Mucosa of rectum (tissue), 2 donors: Measurements from ENCODE around the gene STAG3.
A peak's percentile ranks its signal among the peaks of the same experiment; 100 is the strongest.
"Not testable (repeated sequence)": the region's sequence is repeated elsewhere in the genome, so short reads cannot be mapped to it uniquely, and the experiment has no call there.

Source experiments
- H3K27ac ChIP-seq, 2 donors: one replicate each; pipeline ENCODE4 v1.7.0; 2013; ENCODE audit warnings: inconsistent platforms in 2 of 2, low read depth in 2 of 2, low read length in 2 of 2
- H3K27me3 ChIP-seq, 2 donors: one replicate each; pipeline ENCODE4 v1.7.0; 2013; ENCODE audit warnings: low read length in 2 of 2; ENCODE audit not compliant: control insufficient read depth in 2 of 2, insufficient read depth in 2 of 2
- H3K36me3 ChIP-seq, 2 donors: one replicate each; pipeline ENCODE4 v1.7.0; 2013; ENCODE audit warnings: low read length in 2 of 2; ENCODE audit not compliant: control insufficient read depth in 2 of 2, insufficient read depth in 2 of 2
- H3K4me1 ChIP-seq, 2 donors: one replicate each; pipeline ENCODE4 v1.7.0; 2013; ENCODE audit warnings: low read length in 2 of 2, mild to moderate bottlenecking in 1 of 2; ENCODE audit not compliant: control insufficient read depth in 2 of 2, insufficient read depth in 2 of 2
- H3K4me3 ChIP-seq, 2 donors: one replicate each; pipeline ENCODE4 v1.7.0; 2013; ENCODE audit warnings: low read length in 2 of 2
- H3K9ac ChIP-seq, 2 donors: one replicate each; pipeline ENCODE4 v1.7.0; 2013; ENCODE audit warnings: low read length in 2 of 2, low read depth in 1 of 2, mild to moderate bottlenecking in 1 of 2
- H3K9me3 ChIP-seq, 2 donors: one replicate each; pipeline ENCODE4 v1.7.0; 2013; ENCODE audit warnings: low read length in 2 of 2; ENCODE audit not compliant: control insufficient read depth in 2 of 2
- donor health status: healthy.
- donor health status: Normal muscosa, but diverticular disease.

STAG3 gene

DNA sequence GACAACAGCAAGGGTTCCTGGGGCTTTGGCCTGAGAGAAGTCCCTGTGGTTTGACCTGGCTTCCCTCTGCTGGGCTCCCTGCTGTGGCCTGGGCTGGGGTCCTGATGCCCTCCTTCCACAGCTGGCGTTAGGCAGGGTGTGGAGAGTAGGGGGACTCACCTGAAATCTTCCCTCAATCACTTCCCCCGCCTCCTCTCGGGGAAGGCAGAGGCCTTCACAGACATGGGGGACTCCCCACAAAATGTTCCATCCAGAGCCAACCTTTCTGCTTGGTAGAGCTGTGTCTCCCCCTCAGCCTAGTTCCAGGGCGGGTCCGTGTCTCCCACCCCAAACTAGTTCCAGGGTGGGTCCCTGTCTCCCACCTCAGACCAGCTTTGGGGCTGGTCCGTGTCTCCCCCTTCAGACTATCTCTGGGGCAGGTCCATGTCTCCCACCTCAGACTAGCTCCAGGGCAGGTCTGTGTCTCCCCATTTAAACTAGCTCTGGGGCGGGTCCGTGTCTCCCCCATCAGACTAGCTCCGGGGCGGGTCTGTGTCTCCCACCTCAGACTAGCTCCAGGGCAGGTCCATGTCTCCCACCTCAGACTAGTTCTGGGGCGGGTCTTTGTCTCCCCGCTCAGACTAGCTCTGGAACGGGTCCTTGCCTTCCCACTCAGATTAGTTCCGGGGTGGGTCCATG, 44.2 kb downstream of the STAG3 start:
- no peaks in the 10 kb centered on the region for H3K9me3 ChIP-seq
- H3K27ac ChIP-seq: peak overlapping the region; percentile 64 to 83
- peak overlapping the region; percentile 29 to 47 for H3K9ac ChIP-seq
- H3K36me3 ChIP-seq: no peaks in the 10 kb centered on the region
- peaks cover 0 to 2% of the 10 kb centered on the region in 2 donors for H3K4me1 ChIP-seq
- peak overlapping the region in 1 of 2 donors; percentile 56 for H3K4me3 ChIP-seq
- H3K27me3 ChIP-seq: no peaks in the 10 kb centered on the region

DNA sequence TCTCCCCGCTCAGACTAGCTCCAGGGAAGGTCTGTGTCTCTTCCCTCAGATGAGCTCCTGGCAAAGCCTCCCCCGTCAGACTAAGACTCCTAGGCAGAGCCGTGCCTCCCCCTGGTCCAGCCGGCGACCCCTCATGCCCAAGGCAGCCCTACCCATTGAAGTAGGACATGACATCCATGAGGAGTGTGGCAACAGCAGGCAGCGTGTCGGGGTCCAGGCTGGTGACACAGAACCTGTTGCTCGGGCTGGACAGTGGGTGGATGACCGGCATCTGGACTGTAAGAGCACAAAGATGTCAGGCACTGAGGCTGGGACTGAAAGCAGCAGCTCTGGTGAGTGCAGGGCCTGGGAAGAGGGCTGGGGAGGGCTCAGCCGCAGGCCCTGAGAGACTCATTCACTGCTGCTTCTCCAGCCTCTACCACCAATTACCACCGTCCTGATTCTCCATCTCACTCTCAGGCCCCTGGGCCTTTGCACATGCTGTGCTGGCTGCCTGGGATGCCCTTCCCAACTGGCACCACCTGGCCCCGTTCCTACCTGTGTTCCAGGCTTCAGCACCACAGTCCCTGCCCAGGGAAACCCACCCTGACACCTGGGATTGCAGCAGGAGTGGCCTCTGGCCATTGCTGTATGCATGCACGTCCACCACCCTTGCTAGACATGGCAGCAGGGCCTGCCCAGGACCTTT, 44.9 kb downstream of the STAG3 start:
- no peak overlapping the region for H3K9ac ChIP-seq
- no peaks in the 10 kb centered on the region for H3K27me3 ChIP-seq
- H3K27ac ChIP-seq: no peak overlapping the region
- peaks cover 0 to under 1% of the 10 kb centered on the region in 2 donors for H3K4me1 ChIP-seq
- H3K36me3 ChIP-seq: no peaks in the 10 kb centered on the region
- no peak overlapping the region for H3K4me3 ChIP-seq
- H3K9me3 ChIP-seq: no peaks in the 10 kb centered on the region

GRCh38 chr7:100223376-100223927, 45.7 kb downstream of the STAG3 start:
- not testable (repeated sequence) for H3K9me3 ChIP-seq, H3K4me3 ChIP-seq, H3K36me3 ChIP-seq, H3K27ac ChIP-seq, H3K9ac ChIP-seq, H3K27me3 ChIP-seq, H3K4me1 ChIP-seq

DNA sequence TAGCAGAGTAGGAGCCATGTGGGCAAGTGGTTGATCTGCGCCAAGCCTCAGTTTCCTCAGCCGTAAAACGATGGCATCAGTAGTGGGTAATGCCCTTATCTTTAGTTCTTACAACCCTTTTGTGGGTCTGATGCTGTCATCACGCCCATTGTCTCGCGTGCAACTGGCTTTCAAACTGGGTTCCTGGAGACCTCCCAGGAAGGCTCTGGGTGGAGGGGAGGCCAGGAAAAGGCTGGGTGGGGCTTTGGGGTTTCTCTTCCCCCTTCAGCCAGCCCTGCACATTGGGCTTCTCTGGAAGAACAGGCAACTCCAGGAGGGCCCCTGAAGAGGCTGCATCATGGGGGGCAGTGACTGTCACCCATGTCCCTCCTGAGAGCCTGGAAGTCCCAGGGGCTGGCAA, 47.2 kb downstream of the STAG3 start:
- H3K27ac ChIP-seq, H3K9me3 ChIP-seq, H3K27me3 ChIP-seq, H3K4me1 ChIP-seq, H3K36me3 ChIP-seq, H3K4me3 ChIP-seq, H3K9ac ChIP-seq: not testable (repeated sequence)

GRCh38 chr7:100234660-100235317, 57.1 kb downstream of the STAG3 start:
- H3K36me3 ChIP-seq, H3K9ac ChIP-seq, H3K4me1 ChIP-seq, H3K27ac ChIP-seq, H3K4me3 ChIP-seq, H3K27me3 ChIP-seq, H3K9me3 ChIP-seq: not testable (repeated sequence)

DNA sequence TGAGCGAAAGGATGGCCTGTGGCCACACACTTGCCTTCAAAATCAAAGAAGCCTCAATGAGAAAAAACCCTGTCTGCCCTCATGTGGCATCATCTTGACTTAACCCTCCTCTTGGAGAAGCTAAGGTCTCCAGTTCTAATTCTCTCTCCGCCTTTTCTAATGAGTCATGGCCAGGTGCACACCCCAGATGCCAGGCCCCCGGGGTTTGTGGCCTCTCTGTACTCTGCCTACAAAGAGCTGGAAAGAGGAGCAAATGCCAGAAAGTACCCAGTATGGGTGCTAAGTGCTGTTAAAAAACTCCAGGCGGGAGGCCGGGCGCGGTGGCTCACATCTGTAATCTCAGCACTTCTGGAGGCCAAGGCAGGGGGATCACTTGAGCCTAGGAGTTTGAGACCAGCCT, 62.3 kb downstream of the STAG3 start:
- H3K9me3 ChIP-seq, H3K27ac ChIP-seq, H3K4me1 ChIP-seq, H3K9ac ChIP-seq, H3K27me3 ChIP-seq, H3K36me3 ChIP-seq, H3K4me3 ChIP-seq: not testable (repeated sequence)

GRCh38 chr7:100243385-100243784, 65.7 kb downstream of the STAG3 start:
- not testable (repeated sequence) for H3K36me3 ChIP-seq, H3K4me3 ChIP-seq, H3K4me1 ChIP-seq, H3K27me3 ChIP-seq, H3K9me3 ChIP-seq, H3K27ac ChIP-seq, H3K9ac ChIP-seq

- H3K4me1 ChIP-seq, H3K9ac ChIP-seq, H3K27ac ChIP-seq, H3K36me3 ChIP-seq, H3K4me3 ChIP-seq, H3K9me3 ChIP-seq, H3K27me3 ChIP-seq: not testable (repeated sequence)
Measured at GRCh38 chr7:100244988-100245605, 67.4 kb downstream of the STAG3 start.

DNA sequence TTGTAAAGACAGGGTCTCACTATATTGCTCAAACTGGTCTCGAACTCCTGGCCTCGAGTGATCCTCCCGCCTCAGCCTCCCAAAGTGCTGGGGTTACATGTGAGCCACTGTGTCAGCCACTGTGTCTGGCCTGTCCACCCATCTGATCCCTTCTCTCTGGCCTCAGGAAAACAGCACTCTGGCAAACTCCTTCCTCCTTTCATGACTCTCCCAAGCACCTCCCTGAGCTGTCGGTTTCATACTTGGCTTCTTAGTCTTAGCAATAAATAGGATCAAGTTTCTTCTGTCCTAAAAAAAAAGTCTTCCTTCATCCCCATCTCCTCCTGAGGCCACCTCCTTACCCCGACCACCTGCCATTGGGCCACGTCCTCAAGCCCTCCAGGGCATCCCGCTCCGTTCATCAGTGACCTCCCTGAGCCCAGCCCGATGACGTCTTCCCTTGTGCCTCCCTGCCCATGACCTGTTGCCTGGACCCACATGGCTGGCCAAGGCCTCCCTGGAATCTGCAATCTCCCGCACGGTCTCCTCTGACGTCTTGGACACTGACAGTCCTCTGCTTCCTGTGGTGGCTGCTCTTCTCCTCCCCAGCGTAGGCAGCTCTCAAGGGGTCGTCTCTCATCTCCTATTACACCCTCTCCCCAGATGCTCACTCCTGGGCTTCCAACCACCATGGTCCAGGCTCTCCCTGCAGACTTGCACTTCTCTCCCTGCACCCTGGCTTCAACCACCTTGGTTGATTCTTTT, 68.6 kb downstream of the STAG3 start:
- not testable (repeated sequence) for H3K9ac ChIP-seq, H3K4me3 ChIP-seq, H3K27me3 ChIP-seq, H3K27ac ChIP-seq, H3K4me1 ChIP-seq, H3K36me3 ChIP-seq, H3K9me3 ChIP-seq

DNA sequence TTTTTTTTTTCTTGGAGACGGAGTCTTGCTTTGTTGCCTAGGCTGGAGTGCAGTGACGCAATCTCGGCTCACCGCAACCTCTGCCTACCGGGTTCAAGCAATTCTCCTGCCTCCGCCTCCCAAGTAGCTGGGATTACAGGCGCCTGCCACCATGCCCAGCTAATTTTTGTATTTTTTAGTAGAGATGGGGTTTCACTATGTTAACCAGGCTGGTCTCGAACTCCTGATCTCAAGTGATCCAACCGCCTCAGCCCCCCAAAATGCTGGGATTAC, 69.1 kb downstream of the STAG3 start:
- H3K36me3 ChIP-seq, H3K27ac ChIP-seq, H3K27me3 ChIP-seq, H3K9ac ChIP-seq, H3K4me3 ChIP-seq, H3K9me3 ChIP-seq, H3K4me1 ChIP-seq: not testable (repeated sequence)
